Measurements from ENCODE around the gene DAPK2.

The DAPK2 gene

GRCh38 chr15:63984331-63984730 lies 62.0 kb downstream of the DAPK2 start:
- Mint-ChIP-seq H3K4me1 (ENCODE audit: low read depth) (no peaks in the 10 kb centered on the region), H3K36me3 (no peaks in the 10 kb centered on the region), H3K9me3 (ENCODE audit: low read depth) (no peaks in the 10 kb centered on the region), H3K27me3 (no peaks in the 10 kb centered on the region), H3K27ac (no peak overlapping the region), H3K4me3 (no peak overlapping the region)

GRCh38 chr15:63983061-63983711 lies 63.1 kb downstream of the DAPK2 start:
- Mint-ChIP-seq H3K9me3 (ENCODE audit: low read depth) (no peaks in the 10 kb centered on the region), H3K27ac (no peak overlapping the region)

GRCh38 chr15:63982381-63982854 lies 63.9 kb downstream of the DAPK2 start:
- Mint-ChIP-seq H3K27ac (no peak overlapping the region), H3K36me3 (no peaks in the 10 kb centered on the region), H3K4me1 (ENCODE audit: low read depth) (no peaks in the 10 kb centered on the region), H3K27me3 (no peaks in the 10 kb centered on the region), H3K4me3 (no peak overlapping the region), H3K9me3 (ENCODE audit: low read depth) (no peaks in the 10 kb centered on the region)

More at GRCh38 chr15:63983061-63983711, 63.1 kb downstream of the DAPK2 start:
- Mint-ChIP-seq H3K4me1 (ENCODE audit: low read depth) (no peaks in the 10 kb centered on the region), H3K36me3 (no peaks in the 10 kb centered on the region), H3K27me3 (no peaks in the 10 kb centered on the region), H3K4me3 (no peak overlapping the region)

GRCh38 chr15:63981596-63982320 lies 64.5 kb downstream of the DAPK2 start:
- no peaks in the 10 kb centered on the region for H3K36me3 Mint-ChIP-seq
- H3K27ac Mint-ChIP-seq, result no peak overlapping the region
- no peaks in the 10 kb centered on the region for H3K27me3 Mint-ChIP-seq
- H3K9me3 Mint-ChIP-seq (ENCODE audit: low read depth), result no peaks in the 10 kb centered on the region
- no peaks in the 10 kb centered on the region for H3K4me1 Mint-ChIP-seq (ENCODE audit: low read depth)
- no peak overlapping the region for H3K4me3 Mint-ChIP-seq

GRCh38 chr15:63979262-63979793 lies 67.0 kb downstream of the DAPK2 start:
- no peak overlapping the region for H3K4me3 Mint-ChIP-seq
- H3K4me1 Mint-ChIP-seq (ENCODE audit: low read depth), result no peaks in the 10 kb centered on the region
- H3K27ac Mint-ChIP-seq, result no peak overlapping the region
- H3K36me3 Mint-ChIP-seq, result no peaks in the 10 kb centered on the region
- H3K9me3 Mint-ChIP-seq (ENCODE audit: low read depth), result no peaks in the 10 kb centered on the region
- H3K27me3 Mint-ChIP-seq, result no peaks in the 10 kb centered on the region

- Mint-ChIP-seq H3K4me3 (no peak overlapping the region), H3K9me3 (ENCODE audit: low read depth) (no peaks in the 10 kb centered on the region), H3K27ac (no peak overlapping the region), H3K36me3 (no peaks in the 10 kb centered on the region), H3K27me3 (no peaks in the 10 kb centered on the region), H3K4me1 (ENCODE audit: low read depth) (no peaks in the 10 kb centered on the region)
Observed at GRCh38 chr15:63978511-63979261, 67.6 kb downstream of the DAPK2 start.

GRCh38 chr15:63977119-63977518 lies 69.2 kb downstream of the DAPK2 start:
- peaks cover under 1% of the 10 kb centered on the region for H3K4me1 Mint-ChIP-seq (ENCODE audit: low read depth)
- no peak overlapping the region for H3K4me3 Mint-ChIP-seq
- no peaks in the 10 kb centered on the region for H3K36me3 Mint-ChIP-seq
- H3K9me3 Mint-ChIP-seq (ENCODE audit: low read depth), result no peaks in the 10 kb centered on the region
- H3K27me3 Mint-ChIP-seq, result no peaks in the 10 kb centered on the region
- no peak overlapping the region for H3K27ac Mint-ChIP-seq

GRCh38 chr15:63974021-63974420 lies 72.3 kb downstream of the DAPK2 start:
- no peaks in the 10 kb centered on the region for H3K9me3 Mint-ChIP-seq (ENCODE audit: low read depth)
- peaks cover 25% of the 10 kb centered on the region for H3K4me1 Mint-ChIP-seq (ENCODE audit: low read depth)
- H3K36me3 Mint-ChIP-seq, result no peaks in the 10 kb centered on the region
- H3K27ac Mint-ChIP-seq, result no peak overlapping the region
- no peak overlapping the region for H3K4me3 Mint-ChIP-seq
- no peaks in the 10 kb centered on the region for H3K27me3 Mint-ChIP-seq

GRCh38 chr15:63973212-63974009 lies 72.9 kb downstream of the DAPK2 start:
- Mint-ChIP-seq H3K27ac (no peak overlapping the region), H3K9me3 (ENCODE audit: low read depth) (no peaks in the 10 kb centered on the region), H3K4me3 (no peak overlapping the region), H3K27me3 (no peaks in the 10 kb centered on the region), H3K36me3 (no peaks in the 10 kb centered on the region), H3K4me1 (ENCODE audit: low read depth) (peaks cover 29% of the 10 kb centered on the region)

GRCh38 chr15:63972801-63973200 lies 73.5 kb downstream of the DAPK2 start:
- no peaks in the 10 kb centered on the region for H3K36me3 Mint-ChIP-seq
- H3K4me3 Mint-ChIP-seq, result no peak overlapping the region
- no peaks in the 10 kb centered on the region for H3K9me3 Mint-ChIP-seq (ENCODE audit: low read depth)
- H3K4me1 Mint-ChIP-seq (ENCODE audit: low read depth), result peaks cover 31% of the 10 kb centered on the region
- no peaks in the 10 kb centered on the region for H3K27me3 Mint-ChIP-seq
- no peak overlapping the region for H3K27ac Mint-ChIP-seq

GRCh38 chr15:63971904-63972303 lies 74.4 kb downstream of the DAPK2 start:
- peak overlapping the region; percentile 86 for H3K27ac Mint-ChIP-seq
- H3K4me3 Mint-ChIP-seq, result no peak overlapping the region
- H3K4me1 Mint-ChIP-seq (ENCODE audit: low read depth), result peaks cover 31% of the 10 kb centered on the region
- H3K27me3 Mint-ChIP-seq, result no peaks in the 10 kb centered on the region
- no peaks in the 10 kb centered on the region for H3K9me3 Mint-ChIP-seq (ENCODE audit: low read depth)
- H3K36me3 Mint-ChIP-seq, result no peaks in the 10 kb centered on the region

GRCh38 chr15:63971427-63971805 lies 74.9 kb downstream of the DAPK2 start:
- peak overlapping the region; percentile 68 for H3K4me3 Mint-ChIP-seq
- H3K9me3 Mint-ChIP-seq (ENCODE audit: low read depth), result no peaks in the 10 kb centered on the region
- H3K27me3 Mint-ChIP-seq, result no peaks in the 10 kb centered on the region
- H3K27ac Mint-ChIP-seq, result peak overlapping the region; percentile 86
- H3K36me3 Mint-ChIP-seq, result no peaks in the 10 kb centered on the region
- H3K4me1 Mint-ChIP-seq (ENCODE audit: low read depth), result peaks cover 31% of the 10 kb centered on the region

GRCh38 chr15:63970621-63971426 lies 75.5 kb downstream of the DAPK2 start:
- Mint-ChIP-seq H3K4me1 (ENCODE audit: low read depth) (peaks cover 31% of the 10 kb centered on the region), H3K27me3 (no peaks in the 10 kb centered on the region), H3K27ac (peak overlapping the region; percentile 86), H3K36me3 (no peaks in the 10 kb centered on the region), H3K4me3 (peak overlapping the region; percentile 68), H3K9me3 (ENCODE audit: low read depth) (no peaks in the 10 kb centered on the region)

All from activated naive CD8-positive, alpha-beta T cell (primary cell).